ENCODE results near the gene REXO1. TPM values are rescaled to one million over a fixed set of nuclear protein-coding genes. Genes with fewer than 3 reads are reported as not detected.

Gene REXO1
- total RNA-seq, 1 donor from 2014 or later, result 22.2 TPM

DNA sequence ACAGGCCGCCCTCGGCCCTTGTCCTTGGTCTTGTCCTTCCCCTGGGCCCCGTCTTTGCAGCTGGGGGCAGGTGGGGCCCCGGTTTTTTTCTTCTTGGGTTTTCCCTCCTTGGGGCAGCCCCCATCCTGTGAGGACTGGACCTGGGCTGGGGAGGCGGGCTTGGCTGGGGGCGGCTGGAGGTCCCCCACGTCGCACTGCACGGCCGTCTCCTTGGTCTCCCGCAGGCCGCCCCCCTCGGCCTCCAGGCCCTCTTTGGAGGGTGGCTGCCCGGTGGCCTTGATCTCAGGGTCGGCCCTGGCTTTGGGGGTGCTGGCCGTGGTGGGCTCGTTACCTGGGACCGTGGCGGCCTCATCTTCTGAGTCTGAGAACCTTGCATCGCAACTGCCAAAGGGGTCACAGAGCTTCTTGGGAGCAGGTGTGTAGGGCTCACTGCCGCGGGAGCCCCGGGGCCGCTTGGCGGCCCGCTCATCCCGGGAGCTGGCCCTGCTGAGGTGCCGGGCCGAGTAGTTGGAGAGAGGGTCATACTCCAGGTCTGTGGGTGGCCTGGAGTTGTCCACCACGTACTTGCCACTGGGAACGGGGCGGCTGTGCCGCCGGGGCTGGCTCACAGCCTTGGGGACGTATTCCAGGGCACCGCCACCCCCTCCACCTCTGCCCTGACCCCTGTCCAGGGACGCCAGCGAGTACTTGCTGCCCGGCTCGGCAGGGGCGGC, 20.6 kb downstream of the REXO1 start:
- Mint-ChIP-seq H3K4me3 (ENCODE audit: unreplicated experiment) (no peak overlapping the region), H3K4me1 (ENCODE audit: low read depth) (peaks cover 5% of the 10 kb centered on the region), H3K9me3 (ENCODE audit: low read depth) (no peaks in the 10 kb centered on the region), H3K27ac (ENCODE audit: unreplicated experiment) (no peak overlapping the region), H3K27me3 (ENCODE audit: low read depth) (no peaks in the 10 kb centered on the region), H3K36me3 (ENCODE audit: low read depth) (peaks cover 5% of the 10 kb centered on the region)
- no peak for DNase-seq (ENCODE audit: low spot score)
- TF ChIP-seq, protein P1, sequence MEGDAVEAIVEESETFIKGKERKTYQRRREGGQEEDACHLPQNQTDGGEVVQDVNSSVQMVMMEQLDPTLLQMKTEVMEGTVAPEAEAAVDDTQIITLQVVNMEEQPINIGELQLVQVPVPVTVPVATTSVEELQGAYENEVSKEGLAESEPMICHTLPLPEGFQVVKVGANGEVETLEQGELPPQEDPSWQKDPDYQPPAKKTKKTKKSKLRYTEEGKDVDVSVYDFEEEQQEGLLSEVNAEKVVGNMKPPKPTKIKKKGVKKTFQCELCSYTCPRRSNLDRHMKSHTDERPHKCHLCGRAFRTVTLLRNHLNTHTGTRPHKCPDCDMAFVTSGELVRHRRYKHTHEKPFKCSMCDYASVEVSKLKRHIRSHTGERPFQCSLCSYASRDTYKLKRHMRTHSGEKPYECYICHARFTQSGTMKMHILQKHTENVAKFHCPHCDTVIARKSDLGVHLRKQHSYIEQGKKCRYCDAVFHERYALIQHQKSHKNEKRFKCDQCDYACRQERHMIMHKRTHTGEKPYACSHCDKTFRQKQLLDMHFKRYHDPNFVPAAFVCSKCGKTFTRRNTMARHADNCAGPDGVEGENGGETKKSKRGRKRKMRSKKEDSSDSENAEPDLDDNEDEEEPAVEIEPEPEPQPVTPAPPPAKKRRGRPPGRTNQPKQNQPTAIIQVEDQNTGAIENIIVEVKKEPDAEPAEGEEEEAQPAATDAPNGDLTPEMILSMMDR (IDR thresholded peaks at IDR 0.05), result no peak

DNA sequence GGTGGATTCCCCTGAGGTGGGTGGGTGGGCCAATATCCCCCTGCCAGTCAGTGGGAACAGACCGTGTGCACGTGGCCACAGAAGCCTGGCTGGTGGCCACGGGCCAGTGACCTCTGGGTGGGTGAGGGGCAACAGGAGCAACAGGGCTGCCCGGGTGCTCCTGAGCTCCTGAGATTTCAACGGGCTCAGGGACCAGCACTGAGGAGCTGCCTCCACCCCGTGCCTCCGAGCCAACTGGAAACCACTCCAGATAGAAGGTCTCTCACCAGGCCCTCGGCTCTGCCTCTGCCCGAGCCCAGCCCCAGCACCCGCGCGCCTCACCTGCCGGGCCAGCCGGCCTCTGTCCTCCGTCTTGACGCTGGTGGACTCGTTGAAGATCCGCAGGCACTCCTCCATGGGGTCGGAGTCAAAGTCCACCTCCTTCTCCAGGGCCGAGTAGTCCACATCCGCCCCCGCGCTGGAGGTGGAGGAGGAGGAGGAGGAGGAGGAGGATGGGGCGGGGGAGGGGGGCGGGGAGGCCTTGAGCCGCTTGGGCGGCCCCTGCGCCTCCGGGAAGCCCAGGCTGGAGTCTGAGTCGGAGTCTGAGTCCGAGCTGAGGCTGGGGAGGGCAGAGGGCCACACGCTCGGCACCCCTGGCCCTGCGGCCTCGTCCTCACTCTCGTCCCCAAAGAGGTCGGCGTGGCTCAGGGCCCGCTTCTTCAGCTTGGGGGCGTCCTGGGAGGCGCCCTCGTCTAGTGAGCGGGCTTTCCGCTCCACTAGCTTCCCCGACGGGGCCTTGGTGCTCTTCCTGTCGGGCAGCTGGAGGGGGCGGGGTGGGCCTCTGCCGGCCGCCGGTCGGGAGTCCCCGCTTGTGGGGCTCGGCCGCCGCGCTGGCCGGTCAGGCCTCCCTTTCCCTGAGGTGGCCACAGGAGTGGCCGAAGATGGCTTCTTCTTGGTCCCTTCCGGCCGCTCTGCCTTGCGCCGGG, 21.4 kb downstream of the REXO1 start:
- peaks cover 6% of the 10 kb centered on the region for H3K36me3 Mint-ChIP-seq (ENCODE audit: low read depth)
- H3K27ac Mint-ChIP-seq (ENCODE audit: unreplicated experiment), result no peak overlapping the region
- H3K4me3 Mint-ChIP-seq (ENCODE audit: unreplicated experiment), result no peak overlapping the region
- TF ChIP-seq, protein P1 (IDR thresholded peaks at IDR 0.05), result peak; percentile 18
- no peaks in the 10 kb centered on the region for H3K27me3 Mint-ChIP-seq (ENCODE audit: low read depth)
- H3K9me3 Mint-ChIP-seq (ENCODE audit: low read depth), result no peaks in the 10 kb centered on the region
- H3K4me1 Mint-ChIP-seq (ENCODE audit: low read depth), result peaks cover 5% of the 10 kb centered on the region
- DNase-seq (ENCODE audit: low spot score), result no peak

DNA sequence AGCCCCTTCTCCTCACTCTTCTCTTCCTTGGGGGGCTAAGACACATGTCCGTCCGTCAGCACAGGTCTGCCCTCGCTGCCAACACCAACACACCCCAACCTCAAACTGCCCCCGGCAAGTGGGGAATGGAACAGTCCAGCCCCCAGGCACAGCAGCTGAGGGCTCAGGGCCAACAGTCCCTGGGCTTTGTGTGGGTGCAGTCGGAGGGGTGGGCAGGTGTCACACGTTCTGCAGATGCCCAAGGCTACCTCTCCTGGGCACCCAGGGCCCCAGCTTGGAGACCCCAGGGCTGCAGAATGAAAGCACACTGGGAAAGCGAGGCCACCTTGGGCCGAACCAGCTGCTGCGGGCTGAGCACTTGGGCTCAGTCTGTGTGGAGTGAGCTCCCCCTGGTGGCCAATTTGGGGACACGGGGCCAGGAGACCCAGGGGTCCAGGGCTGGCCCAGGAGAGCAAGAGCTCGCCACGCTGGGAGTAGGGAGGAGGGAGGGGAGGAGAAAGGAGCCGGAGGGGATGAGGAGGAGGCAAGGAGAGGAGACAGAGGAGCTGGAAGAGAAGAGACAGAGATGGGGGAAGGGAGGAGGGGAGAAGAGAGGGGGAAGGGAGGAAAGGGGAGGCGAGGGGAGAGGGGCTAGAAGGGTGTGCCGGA, 22.2 kb downstream of the REXO1 start:
- Mint-ChIP-seq H3K36me3 (ENCODE audit: low read depth) (peaks cover 6% of the 10 kb centered on the region), H3K9me3 (ENCODE audit: low read depth) (no peaks in the 10 kb centered on the region), H3K27me3 (ENCODE audit: low read depth) (no peaks in the 10 kb centered on the region), H3K4me1 (ENCODE audit: low read depth) (peaks cover 5% of the 10 kb centered on the region), H3K27ac (ENCODE audit: unreplicated experiment) (no peak overlapping the region), H3K4me3 (ENCODE audit: unreplicated experiment) (no peak overlapping the region)
- no peak for DNase-seq (ENCODE audit: low spot score)
- TF ChIP-seq, protein P1 (IDR thresholded peaks at IDR 0.05), result peak; percentile 90

DNA sequence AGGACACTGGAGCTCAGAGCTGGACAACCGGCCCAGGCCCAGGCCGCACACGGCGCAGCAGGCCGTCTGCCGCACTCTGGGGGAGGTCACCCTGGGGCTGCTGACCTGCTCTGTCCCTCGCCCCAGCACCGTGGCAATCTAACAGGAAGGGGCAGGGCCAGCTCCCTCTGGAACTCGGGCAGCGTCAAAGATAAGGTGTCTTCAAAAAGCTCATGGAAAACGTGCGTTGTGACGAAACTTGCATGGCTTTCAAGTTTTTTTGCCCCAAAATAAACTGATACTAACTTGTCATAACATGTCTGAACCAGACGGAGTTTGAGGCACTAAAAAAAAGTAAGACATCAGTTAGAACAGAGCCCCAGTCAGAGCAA, 24.0 kb downstream of the REXO1 start:
- no peaks in the 10 kb centered on the region for H3K9me3 Mint-ChIP-seq (ENCODE audit: low read depth)
- TF ChIP-seq, protein P1 (IDR thresholded peaks at IDR 0.05), result no peak
- H3K27me3 Mint-ChIP-seq (ENCODE audit: low read depth), result no peaks in the 10 kb centered on the region
- peaks cover 8% of the 10 kb centered on the region for H3K36me3 Mint-ChIP-seq (ENCODE audit: low read depth)
- peaks cover 5% of the 10 kb centered on the region for H3K4me1 Mint-ChIP-seq (ENCODE audit: low read depth)
- H3K4me3 Mint-ChIP-seq (ENCODE audit: unreplicated experiment), result no peak overlapping the region
- H3K27ac Mint-ChIP-seq (ENCODE audit: unreplicated experiment), result no peak overlapping the region
- no peak for DNase-seq (ENCODE audit: low spot score)

All from chondrocyte (in vitro differentiated cells).